Fibroblast of mammary gland (primary cell): ENCODE results near the gene EEIG1.

Experiments
- DNase-seq: peaks from one replicate; pipeline ENCODE4 v3.0.0-alpha.2; 2010; ENCODE audit warnings: low read depth
- H3K4me3 ChIP-seq: 2 replicates; pipeline ENCODE4 v1.5.1; 2011; ENCODE audit warnings: low read depth, mild to moderate bottlenecking, low read length, moderate library complexity; ENCODE audit not compliant: control insufficient read depth
- CTCF ChIP-seq: conservative IDR thresholded peaks from 2 replicates; pipeline ENCODE4 v1.5.1; 2011; ENCODE audit warnings: low read depth, low read length, inconsistent platforms; ENCODE audit not compliant: control insufficient read depth, insufficient read depth

Gene EEIG1

DNA sequence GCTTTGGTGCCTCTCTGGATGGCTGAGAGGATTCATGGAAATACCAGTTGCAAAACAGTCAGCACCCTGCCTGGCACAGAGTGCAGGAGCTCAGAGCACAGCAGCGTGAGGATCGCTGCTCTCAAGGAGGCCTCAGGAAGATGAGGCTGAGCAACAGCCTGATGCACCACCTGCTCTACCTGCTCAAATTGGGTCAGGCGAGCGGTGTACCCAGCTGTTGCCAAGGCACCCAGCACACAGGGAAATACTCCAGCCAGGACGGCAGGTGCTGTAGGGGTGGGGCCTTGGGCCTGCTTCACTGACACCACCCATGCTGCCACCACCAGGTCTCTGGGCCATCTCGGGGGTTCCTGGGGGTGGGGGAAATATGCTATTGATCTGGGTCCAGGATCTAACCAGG lies 4.3 kb downstream of the EEIG1 start:
- no peak for TF ChIP-seq CTCF
- no peak overlapping the region for H3K4me3 ChIP-seq
- no peak for DNase-seq

DNA sequence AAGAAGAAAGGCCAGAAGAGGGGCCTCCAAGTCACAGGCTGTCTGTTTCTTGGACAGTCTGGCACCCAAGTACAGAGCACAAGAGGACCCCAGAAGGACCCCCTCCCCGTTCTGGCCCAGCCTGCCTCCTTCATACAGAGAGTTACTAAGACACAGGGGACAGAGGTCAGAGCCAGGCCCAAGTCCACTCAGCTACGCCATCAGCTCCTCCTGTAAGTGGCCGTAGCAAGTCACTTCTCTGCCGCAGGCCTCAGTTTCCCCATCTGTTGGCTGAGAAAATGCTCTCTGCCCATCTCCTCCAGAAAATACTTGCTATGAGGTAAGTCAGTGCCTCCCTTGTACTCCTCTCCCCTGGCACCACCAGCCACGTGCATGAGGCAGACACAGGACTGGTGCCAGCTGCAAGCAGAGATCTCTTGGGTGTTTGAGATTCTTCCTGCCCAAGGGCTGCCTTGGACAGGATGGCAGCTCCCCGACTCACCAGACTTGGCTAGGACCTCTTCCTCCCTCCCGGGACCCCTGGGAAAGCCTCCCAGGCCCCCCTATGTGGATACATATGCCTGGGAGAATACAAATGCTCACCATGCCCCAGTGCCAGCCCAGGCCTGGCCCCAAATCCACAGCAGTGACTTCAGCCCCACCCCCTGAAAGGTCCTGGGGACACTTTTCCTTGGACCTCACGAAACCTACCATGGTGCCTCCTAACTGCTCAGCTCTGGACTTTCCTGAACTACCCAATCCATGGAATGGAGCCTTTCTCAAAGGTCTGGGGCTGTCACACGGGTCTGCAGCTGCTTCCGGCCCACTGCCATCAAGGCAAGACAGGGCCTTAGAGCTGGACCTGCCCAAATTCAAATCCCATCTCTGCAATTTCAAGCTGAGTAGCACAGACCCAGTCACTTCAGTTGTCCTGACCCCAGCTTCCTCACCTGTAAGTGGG lies 5.1 kb downstream of the EEIG1 start:
- TF ChIP-seq CTCF: no peak
- DNase-seq: no peak
- no peak overlapping the region for H3K4me3 ChIP-seq

DNA sequence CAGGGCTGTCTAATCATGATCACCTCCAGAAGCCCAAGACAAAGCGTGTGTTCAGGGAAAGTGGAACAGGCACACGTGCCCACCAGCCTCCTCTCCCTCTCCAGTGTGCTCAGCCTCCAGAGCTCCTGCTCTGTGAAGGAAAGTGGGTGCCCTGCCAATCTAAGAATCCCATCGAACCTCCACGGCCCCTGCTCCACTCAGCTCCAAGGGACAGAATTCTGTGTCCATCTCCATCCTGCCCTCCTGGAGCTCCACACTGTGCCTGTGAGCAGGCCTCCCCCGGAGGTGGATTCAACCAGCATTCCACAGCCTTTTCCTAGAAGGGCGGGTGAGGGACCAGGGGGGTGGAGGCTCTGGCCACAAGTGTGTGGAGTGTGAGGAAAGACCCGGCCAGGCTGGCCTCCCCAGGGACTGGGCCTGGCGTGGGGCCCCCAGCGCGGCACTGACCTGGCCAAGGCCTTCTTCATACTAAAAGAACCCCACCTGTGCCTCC lies 6.0 kb downstream of the EEIG1 start:
- TF ChIP-seq CTCF: no peak
- H3K4me3 ChIP-seq: no peak overlapping the region
- DNase-seq: no peak

DNA sequence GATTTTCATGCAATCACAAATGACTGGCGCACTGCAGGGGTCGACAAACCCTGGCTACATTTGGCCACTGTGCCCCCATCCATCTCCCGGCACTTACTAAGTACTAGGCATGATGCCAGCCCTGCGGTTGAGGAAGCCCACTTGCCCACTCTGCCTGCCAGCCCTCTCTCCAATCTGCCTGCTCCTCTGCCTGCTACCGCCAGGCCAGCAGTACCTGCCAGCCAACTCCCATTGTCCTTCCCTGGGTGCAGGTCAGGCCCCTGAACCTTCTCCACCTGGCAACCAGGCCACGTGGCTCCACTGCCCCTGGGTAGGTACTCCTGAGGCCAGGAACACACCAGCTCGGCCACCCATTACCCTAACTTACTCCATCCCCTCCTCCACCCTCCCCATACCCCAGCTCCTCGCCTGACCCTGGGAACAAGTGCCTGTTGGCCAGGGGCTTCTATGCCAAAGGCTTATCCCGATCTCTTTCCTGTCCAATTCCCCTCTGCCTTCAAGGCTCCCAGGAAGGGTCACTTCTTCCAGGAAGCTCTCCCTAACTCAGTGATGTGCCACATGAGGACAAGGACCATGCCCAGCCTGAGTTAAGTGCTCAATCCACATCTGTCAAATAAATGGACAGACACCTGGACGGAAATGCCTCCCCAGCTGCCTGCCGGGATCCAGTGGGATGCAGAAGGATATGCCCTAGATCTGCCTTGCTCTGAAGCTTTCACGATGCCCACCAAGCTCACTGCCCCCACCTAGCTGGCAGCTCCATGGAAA lies 6.6 kb downstream of the EEIG1 start:
- no peak overlapping the region for H3K4me3 ChIP-seq
- TF ChIP-seq CTCF: no peak
- DNase-seq: no peak

DNA sequence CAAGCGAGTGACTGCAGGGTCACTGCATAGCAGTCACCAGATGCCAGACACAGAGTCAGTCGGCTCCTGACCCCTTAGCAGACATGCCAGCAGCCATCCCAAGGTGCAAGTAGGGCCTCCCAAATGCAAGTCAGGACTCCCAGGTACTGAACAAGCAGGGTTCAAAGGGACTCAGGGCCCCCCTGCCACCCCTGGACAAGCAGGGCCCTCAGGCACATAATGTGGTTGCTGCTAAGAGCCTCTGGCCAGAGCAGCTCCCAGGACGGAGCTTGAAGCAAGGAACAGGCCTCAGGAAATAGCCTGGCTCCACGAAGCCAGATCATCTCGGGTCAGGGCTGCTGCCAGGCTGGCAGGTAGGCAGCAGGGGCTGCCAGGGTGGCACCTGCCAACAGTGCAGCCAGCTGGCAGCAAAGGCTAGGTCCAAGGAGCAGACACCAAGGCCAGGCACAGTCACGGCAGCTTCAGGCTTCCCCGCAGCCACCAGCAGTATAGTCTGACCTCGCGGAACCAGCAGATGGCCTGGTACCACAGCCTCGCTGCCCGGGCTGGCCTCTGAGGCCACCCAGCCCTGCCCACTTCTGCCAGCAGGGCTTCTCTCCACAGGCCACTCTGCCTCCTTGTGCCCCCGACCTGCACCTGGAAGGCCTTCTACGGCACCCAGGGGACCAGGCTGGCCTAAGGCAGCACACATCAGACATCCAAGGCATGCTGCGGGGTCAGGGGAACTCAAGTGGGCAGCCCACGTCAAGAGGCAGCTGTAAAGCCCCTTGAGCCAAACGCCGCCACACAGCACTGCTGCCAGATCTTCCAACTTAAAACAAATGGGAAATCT lies 7.4 kb downstream of the EEIG1 start:
- no peak for TF ChIP-seq CTCF
- no peak overlapping the region for H3K4me3 ChIP-seq
- DNase-seq: no peak

GRCh38 chr9:127972236-127972871 lies 8.4 kb downstream of the EEIG1 start:
- no peak for DNase-seq
- H3K4me3 ChIP-seq: no peak overlapping the region
- TF ChIP-seq CTCF: no peak
